Left lung (tissue), 10 donors: ENCODE results near the gene TRIM14. TPM values are rescaled to one million over a fixed set of nuclear protein-coding genes. Genes with fewer than 3 reads are reported as not detected.

ENCODE experiments used
- ATAC-seq: fragments of 200-7000 bp; cut with Tn5 transposase; one replicate; pipeline ENCODE4 v1.9.1; 2020; ENCODE audit warnings: moderate library complexity
- DNase-seq, 4 donors: peaks; one replicate each; pipeline ENCODE4 v3.0.0-alpha.2; 2013 to 2020
- H3K27ac ChIP-seq, 2 donors: fragments of 200-600 bp; sonication (generic) in 1 of 2; one replicate each; pipeline versions ENCODE4 v1.5.0 to v1.8.0; 2020 to 2021
- H3K27me3 ChIP-seq, 2 donors: fragments of 200-600 bp; sonication (generic) in 1 of 2; one replicate each; pipeline versions ENCODE4 v1.5.0 to v1.8.0; 2020 to 2021
- H3K36me3 ChIP-seq, 2 donors: fragments of 200-600 bp; sonication (generic) in 1 of 2; one replicate each; pipeline versions ENCODE4 v1.5.0 to v1.8.0; 2020 to 2021
- H3K4me1 ChIP-seq, 2 donors: fragments of 200-600 bp; one replicate each; pipeline ENCODE4 v1.8.0; 2021
- H3K4me3 ChIP-seq, 2 donors: fragments of 200-600 bp; sonication (generic) in 1 of 2; one replicate each; pipeline versions ENCODE4 v1.5.0 to v1.8.0; 2020 to 2021; ENCODE audit warnings: mild to moderate bottlenecking in 1 of 2
- H3K9me3 ChIP-seq, 2 donors: fragments of 200-600 bp; sonication (generic) in 1 of 2; one replicate each; pipeline versions ENCODE4 v1.5.0 to v1.8.0; 2020 to 2021
- intact Hi-C, 2 donors: fragments of 100-400 bp; cut with DNase I; formaldehyde crosslinking; loops; one replicate each; pipeline versions ENCODE4 v1.11.2 to v1.14.2; 2022
- polyA plus RNA-seq, 6 donors: library from polyadenylated mRNA; unstranded; fragments of 120-200 nt; gene quantifications; one replicate each; pipeline ENCODE4 v1.2.1, GENCODE V29; 2013; ENCODE audit not compliant: insufficient read length in 6 of 6
- total RNA-seq, 2 donors: library from RNA; stranded (reverse); fragmentation: NEBNext Ultra II Directional; extraction: Animal tissue kit (Norgen Biotek cat#: 25700); gene quantifications; one replicate each; pipeline ENCODE4 v1.2.1, GENCODE V29; 2021
- TF ChIP-seq, protein P1 (sequence below), 2 donors: fragments of 200-600 bp; sonication (generic) in 1 of 2; IDR thresholded peaks; one replicate each; pipeline versions ENCODE4 v1.5.0 to v1.8.0; 2021; ENCODE audit warnings: antibody characterized with exemption in 2 of 2
- donor health status: DM: no; HTN: yes; CAD: no.
- donor health status: DM: no; HTN: no; CAD: no.

TRIM14 gene
- total and polyA plus RNA-seq, 8 donors = 9.0 to 37.2 (median 10.4) TPM

GRCh38 chr9:98148486-98148885 lies 29.5 kb upstream of the TRIM14 start:
- intact Hi-C loops = no loop called here
- no peaks in the 10 kb centered on the region for H3K9me3 ChIP-seq
- no peak overlapping the region for H3K4me3 ChIP-seq
- peaks cover 2 to 39% of the 10 kb centered on the region in 2 donors for H3K4me1 ChIP-seq
- H3K36me3 ChIP-seq = no peaks in the 10 kb centered on the region
- no peak overlapping the region for H3K27ac ChIP-seq
- H3K27me3 ChIP-seq = no peaks in the 10 kb centered on the region
- ATAC-seq = no peak
- no peak for DNase-seq
- TF ChIP-seq, protein P1, sequence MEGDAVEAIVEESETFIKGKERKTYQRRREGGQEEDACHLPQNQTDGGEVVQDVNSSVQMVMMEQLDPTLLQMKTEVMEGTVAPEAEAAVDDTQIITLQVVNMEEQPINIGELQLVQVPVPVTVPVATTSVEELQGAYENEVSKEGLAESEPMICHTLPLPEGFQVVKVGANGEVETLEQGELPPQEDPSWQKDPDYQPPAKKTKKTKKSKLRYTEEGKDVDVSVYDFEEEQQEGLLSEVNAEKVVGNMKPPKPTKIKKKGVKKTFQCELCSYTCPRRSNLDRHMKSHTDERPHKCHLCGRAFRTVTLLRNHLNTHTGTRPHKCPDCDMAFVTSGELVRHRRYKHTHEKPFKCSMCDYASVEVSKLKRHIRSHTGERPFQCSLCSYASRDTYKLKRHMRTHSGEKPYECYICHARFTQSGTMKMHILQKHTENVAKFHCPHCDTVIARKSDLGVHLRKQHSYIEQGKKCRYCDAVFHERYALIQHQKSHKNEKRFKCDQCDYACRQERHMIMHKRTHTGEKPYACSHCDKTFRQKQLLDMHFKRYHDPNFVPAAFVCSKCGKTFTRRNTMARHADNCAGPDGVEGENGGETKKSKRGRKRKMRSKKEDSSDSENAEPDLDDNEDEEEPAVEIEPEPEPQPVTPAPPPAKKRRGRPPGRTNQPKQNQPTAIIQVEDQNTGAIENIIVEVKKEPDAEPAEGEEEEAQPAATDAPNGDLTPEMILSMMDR (IDR thresholded peaks at IDR 0.05) = no peak

DNA sequence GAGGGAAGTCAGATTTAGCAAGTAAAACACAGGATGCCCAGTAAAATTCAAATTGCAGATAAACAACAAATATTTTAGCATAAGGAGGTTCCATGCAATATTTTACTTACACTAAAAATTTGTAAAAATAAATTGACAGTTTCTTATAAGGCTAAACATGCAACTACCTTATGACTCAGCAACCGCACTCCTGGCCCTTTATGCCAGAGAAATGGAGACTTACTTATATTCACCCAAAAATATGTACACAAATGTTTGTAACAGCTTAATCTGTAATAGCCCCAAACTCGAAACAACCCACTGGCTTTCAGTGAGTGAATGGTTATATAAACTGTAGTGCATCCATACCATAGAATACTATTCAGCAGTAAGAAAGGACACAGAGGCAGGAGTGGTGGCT lies 28.6 kb upstream of the TRIM14 start:
- TF ChIP-seq, protein P1 (IDR thresholded peaks at IDR 0.05) = no peak
- peaks cover 2 to 46% of the 10 kb centered on the region in 2 donors for H3K4me1 ChIP-seq
- DNase-seq (no peak), ATAC-seq (no peak)
- intact Hi-C loops = no loop called here
- H3K36me3 ChIP-seq = no peaks in the 10 kb centered on the region
- H3K4me3 ChIP-seq = no peak overlapping the region
- H3K27me3 ChIP-seq = no peaks in the 10 kb centered on the region
- H3K9me3 ChIP-seq = no peaks in the 10 kb centered on the region
- peak overlapping the region in 1 of 2 donors; percentile 81 for H3K27ac ChIP-seq

GRCh38 chr9:98146101-98146991 lies 27.3 kb upstream of the TRIM14 start:
- Histone ChIP-seq H3K36me3 (no peaks in the 10 kb centered on the region), H3K4me1 (peaks cover 6 to 57% of the 10 kb centered on the region in 2 donors), H3K4me3 (no peak overlapping the region), H3K9me3 (no peaks in the 10 kb centered on the region), H3K27me3 (no peaks in the 10 kb centered on the region), H3K27ac (peak overlapping the region; percentile 78 to 81)
- peak in 3 of 4 donors; percentile 88 to 93 (median 92) for DNase-seq
- ATAC-seq = peak; percentile 79
- TF ChIP-seq, protein P1 (IDR thresholded peaks at IDR 0.05) = no peak
- intact Hi-C loops = no loop called here

DNA sequence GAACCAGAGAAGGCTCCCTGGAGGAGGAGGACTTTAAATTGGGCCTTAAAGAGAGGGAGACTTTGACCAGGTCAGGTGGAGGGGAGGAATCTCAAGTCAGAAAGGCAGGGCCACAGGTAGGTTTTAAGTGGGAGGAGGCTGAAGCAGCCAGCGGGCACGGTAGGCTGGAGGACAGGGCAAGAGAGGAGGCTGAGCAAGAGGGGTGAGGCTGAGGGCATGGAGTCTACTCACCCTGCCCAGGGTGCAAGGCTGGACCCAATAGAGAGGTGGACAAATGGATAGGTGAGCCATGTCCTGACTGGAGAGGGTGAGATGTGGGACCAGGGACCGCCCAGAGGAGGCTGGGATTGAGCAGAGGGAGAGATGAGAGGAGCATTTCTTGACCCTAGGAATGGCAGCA lies 25.6 kb upstream of the TRIM14 start:
- no peak for ATAC-seq
- H3K4me1 ChIP-seq = peaks cover 4 to 43% of the 10 kb centered on the region in 2 donors
- intact Hi-C loops = no loop called here
- H3K9me3 ChIP-seq = no peaks in the 10 kb centered on the region
- no peak overlapping the region for H3K27ac ChIP-seq
- DNase-seq = no peak
- H3K36me3 ChIP-seq = no peaks in the 10 kb centered on the region
- TF ChIP-seq, protein P1 (IDR thresholded peaks at IDR 0.05) = no peak
- H3K4me3 ChIP-seq = no peak overlapping the region
- H3K27me3 ChIP-seq = no peaks in the 10 kb centered on the region

- no peaks in the 10 kb centered on the region for H3K9me3 ChIP-seq
- H3K27me3 ChIP-seq = no peaks in the 10 kb centered on the region
- no peak overlapping the region for H3K27ac ChIP-seq
- no peak overlapping the region for H3K4me3 ChIP-seq
- TF ChIP-seq, protein P1 (IDR thresholded peaks at IDR 0.05) = no peak
- H3K36me3 ChIP-seq = no peaks in the 10 kb centered on the region
- H3K4me1 ChIP-seq = peaks cover 4 to 43% of the 10 kb centered on the region in 2 donors
- intact Hi-C loops = no loop called here
- ATAC-seq (no peak), DNase-seq (no peak)
Measured at GRCh38 chr9:98144076-98144475, 25.1 kb upstream of the TRIM14 start.
